ENCODE data around the gene INO80C.

DNA sequence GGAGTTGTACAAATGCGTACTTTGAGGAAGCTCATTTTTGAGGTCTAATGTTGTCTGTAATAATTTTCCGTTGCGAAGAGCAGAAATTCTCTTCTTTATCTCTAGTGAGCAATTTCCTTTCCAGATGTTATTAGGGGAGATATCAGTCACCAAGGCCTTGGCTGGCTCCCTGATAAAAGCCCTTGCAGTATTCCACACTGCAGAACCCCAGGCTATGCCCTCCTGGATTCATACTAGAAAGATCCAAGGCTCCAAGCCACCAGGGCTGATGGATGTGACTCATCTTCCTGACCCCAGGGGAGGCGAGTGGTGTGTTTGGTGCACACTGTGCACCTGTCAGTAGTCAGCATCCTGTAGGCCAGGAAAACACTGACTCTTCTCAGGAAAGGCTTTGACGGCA is 34.7 kb downstream of the INO80C start:
- TF ChIP-seq CTCF (IDR thresholded peaks at IDR 0.05), result no peak
- TF ChIP-seq POLR2A (IDR thresholded peaks at IDR 0.05), result no peak
